H9 (cell line): ENCODE results near the gene VEGFC. TPM values are rescaled to one million over a fixed set of nuclear protein-coding genes. Genes with fewer than 3 reads are reported as not detected.

Experiments
- DNase-seq: peaks from one replicate; pipeline ENCODE4 v3.0.0-alpha.2; 2017
- H2AFZ ChIP-seq: one replicate; pipeline ENCODE4 v1.6.1; 2013; ENCODE audit warnings: mild to moderate bottlenecking, low read length, control low read depth, moderate library complexity
- H2AK5ac ChIP-seq: 2 replicates; pipeline ENCODE4 v1.6.1; 2013; ENCODE audit warnings: low read length, control low read depth, mixed read lengths; ENCODE audit not compliant: insufficient read length
- H2BK120ac ChIP-seq: one replicate; pipeline ENCODE4 v1.6.1; 2013; ENCODE audit warnings: low read depth, mild to moderate bottlenecking, low read length, control low read depth, inconsistent platforms; ENCODE audit not compliant: poor library complexity, severe bottlenecking
- H2BK12ac ChIP-seq: 2 replicates; pipeline ENCODE4 v1.6.1; 2013; ENCODE audit warnings: low read length, control low read depth, mixed read lengths, low read depth; ENCODE audit not compliant: insufficient read length
- H2BK15ac ChIP-seq: 2 replicates; pipeline ENCODE4 v1.6.1; 2013; ENCODE audit warnings: low read depth, low read length, control low read depth
- H2BK20ac ChIP-seq: one replicate; pipeline ENCODE4 v1.6.1; 2013; ENCODE audit warnings: low read depth, mild to moderate bottlenecking, low read length, control low read depth, inconsistent platforms; ENCODE audit not compliant: poor library complexity, severe bottlenecking
- H2BK5ac ChIP-seq: 2 replicates; pipeline ENCODE4 v1.6.1; 2013; ENCODE audit warnings: low read length, control low read depth, mixed read lengths; ENCODE audit not compliant: insufficient read length
- H3K14ac ChIP-seq: 2 replicates; pipeline ENCODE4 v1.6.1; 2013; ENCODE audit warnings: low read length, control low read depth; ENCODE audit not compliant: insufficient read depth
- H3K18ac ChIP-seq: 2 replicates; pipeline ENCODE4 v1.6.1; 2013; ENCODE audit warnings: low read depth, mild to moderate bottlenecking, mixed read lengths, low read length, control low read depth; ENCODE audit not compliant: insufficient read length
- H3K23ac ChIP-seq: 2 replicates; pipeline ENCODE4 v1.6.1; 2013; ENCODE audit warnings: low read length, control low read depth, mixed read lengths, low read depth; ENCODE audit not compliant: insufficient read length
- H3K23me2 ChIP-seq: 2 replicates; pipeline ENCODE4 v1.6.1; 2013; ENCODE audit warnings: low read depth, mild to moderate bottlenecking, mixed read lengths, low read length, control low read depth; ENCODE audit not compliant: insufficient read length, poor library complexity, severe bottlenecking
- H3K27ac ChIP-seq: 2 replicates; pipeline ENCODE4 v1.5.1; 2013; ENCODE audit warnings: low read length, control low read depth, mixed read lengths, low read depth; ENCODE audit not compliant: insufficient read length
- H3K27me3 ChIP-seq: 2 replicates; pipeline ENCODE4 v1.6.1; 2013; ENCODE audit warnings: low read length, control low read depth, inconsistent platforms; ENCODE audit not compliant: insufficient read depth
- H3K4ac ChIP-seq: 2 replicates; pipeline ENCODE4 v1.6.1; 2013; ENCODE audit warnings: low read depth, mild to moderate bottlenecking, control low read depth, inconsistent platforms, low read length, moderate library complexity
- H3K4me1 ChIP-seq: 2 replicates; pipeline ENCODE4 v1.6.1; 2013; ENCODE audit warnings: low read length, control low read depth, inconsistent platforms; ENCODE audit not compliant: insufficient read depth
- H3K4me2 ChIP-seq: 2 replicates; pipeline ENCODE4 v1.6.1; 2013; ENCODE audit warnings: low read length, control low read depth, mixed read lengths; ENCODE audit not compliant: insufficient read length, insufficient read depth
- H3K56ac ChIP-seq: 2 replicates; pipeline ENCODE4 v1.6.1; 2013; ENCODE audit warnings: low read depth, mild to moderate bottlenecking, mixed read lengths, low read length, control low read depth; ENCODE audit not compliant: insufficient read length
- H3K79me1 ChIP-seq: 2 replicates; pipeline ENCODE4 v1.6.1; 2013; ENCODE audit warnings: low read depth, mild to moderate bottlenecking, moderate library complexity, low read length, control low read depth, inconsistent platforms; ENCODE audit not compliant: insufficient read depth, poor library complexity, severe bottlenecking
- H3K79me2 ChIP-seq: 2 replicates; pipeline ENCODE4 v1.6.1; 2013; ENCODE audit warnings: low read length, control low read depth, inconsistent platforms; ENCODE audit not compliant: insufficient read depth
- H3K9ac ChIP-seq: 2 replicates; pipeline ENCODE4 v1.6.1; 2013; ENCODE audit warnings: low read length, control low read depth, mixed read lengths; ENCODE audit not compliant: insufficient read length; ENCODE audit errors: extremely low read depth
- H3K9me3 ChIP-seq: one replicate; pipeline ENCODE4 v1.6.1; 2013; ENCODE audit warnings: low read depth, low read length, inconsistent platforms; ENCODE audit not compliant: control insufficient read depth
- H3T11ph ChIP-seq: one replicate; pipeline ENCODE4 v1.6.1; 2013; ENCODE audit warnings: mild to moderate bottlenecking, low read length, control low read depth, inconsistent platforms
- H4K20me1 ChIP-seq: one replicate; pipeline ENCODE4 v1.6.1; 2013; ENCODE audit not compliant: control insufficient read depth, insufficient read length, insufficient read depth
- H4K5ac ChIP-seq: 2 replicates; pipeline ENCODE4 v1.6.1; 2013; ENCODE audit warnings: low read depth, mild to moderate bottlenecking, mixed read lengths, low read length, control low read depth; ENCODE audit not compliant: insufficient read length
- H4K8ac ChIP-seq: replicated peaks from 2 replicates; pipeline ENCODE4 v1.6.1; 2013; ENCODE audit warnings: low read length, control low read depth, mixed read lengths, low read depth; ENCODE audit not compliant: insufficient read length
- H4K91ac ChIP-seq: 2 replicates; pipeline ENCODE4 v1.6.1; 2013; ENCODE audit warnings: low read depth, mild to moderate bottlenecking, moderate library complexity, mixed read lengths, low read length, control low read depth; ENCODE audit not compliant: insufficient read length
- H3K27ac Mint-ChIP-seq, 3 experiments: 2 replicates in 2 of 3; 3 replicates in 1 of 3; pipeline ENCODE4 v1.8.0; 2020 to 2021; ENCODE audit warnings: mixed read lengths in 3 of 3, mild to moderate bottlenecking in 1 of 3, moderate library complexity in 1 of 3
- H3K27me3 Mint-ChIP-seq: 2 replicates; pipeline ENCODE4 v1.8.0; 2021; ENCODE audit warnings: low read depth, mild to moderate bottlenecking, moderate library complexity, mixed read lengths
- H3K36me3 Mint-ChIP-seq, 3 experiments: 2 replicates in 2 of 3; 3 replicates in 1 of 3; pipeline ENCODE4 v1.8.0; 2020 to 2021; ENCODE audit warnings: low read depth in 3 of 3, mixed read lengths in 3 of 3; ENCODE audit not compliant: insufficient read depth in 1 of 3
- H3K4me1 Mint-ChIP-seq, 2 experiments: 2 replicates each; pipeline ENCODE4 v1.8.0; 2020; ENCODE audit warnings: mixed read lengths in 2 of 2
- H3K4me3 Mint-ChIP-seq, 2 experiments: 2 replicates in 1 of 2; 3 replicates in 1 of 2; pipeline ENCODE4 v1.8.0; 2020 to 2021; ENCODE audit warnings: mild to moderate bottlenecking in 2 of 2, mixed read lengths in 2 of 2, moderate library complexity in 1 of 2
- H3K9me3 Mint-ChIP-seq, 2 experiments: 2 replicates in 1 of 2; 3 replicates in 1 of 2; pipeline ENCODE4 v1.8.0; 2020; ENCODE audit warnings: mild to moderate bottlenecking in 2 of 2, mixed read lengths in 2 of 2, moderate library complexity in 1 of 2
- WGBS: extraction: QIAGEN DNeasy Blood & Tissue Kit; methylation state at CpG from one replicate; pipeline ENCODE4 v1.1.7; 2013; ENCODE audit warnings: missing lambda C conversion rate, low lambda C conversion rate, mixed read lengths; ENCODE audit not compliant: insufficient read length; ENCODE audit errors: extremely low coverage; 5-methylcytosine and 5-hydroxymethylcytosine counted together
- total RNA-seq: library from RNA; stranded (reverse); gene quantifications from 2 replicates; pipeline ENCODE4 v1.2.1, GENCODE V29; 2021
- TF ChIP-seq, protein P1 (sequence below): fragments of 200-600 bp; sonication (generic); conservative IDR thresholded peaks from 3 replicates; pipeline ENCODE4 v1.8.0; 2021; ENCODE audit warnings: antibody characterized with exemption, mild to moderate bottlenecking

Gene VEGFC
- total RNA-seq, 1 experiment from 2014 or later, result 0.46 TPM

DNA sequence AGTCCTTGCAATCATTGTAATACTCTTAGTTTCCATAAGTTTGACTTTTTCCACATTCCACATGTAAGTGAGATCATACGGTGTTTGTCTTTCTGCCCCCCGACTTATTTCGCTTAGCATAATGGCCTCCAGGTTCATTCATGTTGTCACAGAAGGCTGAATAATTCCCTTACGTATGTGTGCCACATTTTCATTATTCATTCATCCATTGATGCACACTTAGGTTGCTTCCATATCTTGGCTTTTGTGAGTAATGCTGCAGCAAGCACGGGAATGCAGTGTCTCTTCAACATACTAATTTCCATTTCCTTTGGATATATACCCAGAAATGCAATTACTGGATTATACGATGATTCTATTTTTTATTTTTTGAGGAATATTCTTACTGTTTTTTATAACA lies 22.0 kb upstream of the VEGFC start:
- Histone ChIP-seq H4K91ac (no peak overlapping the region), H3K9me3 (no peaks in the 10 kb centered on the region), H3K79me2 (no peaks in the 10 kb centered on the region), H3K4ac (no peak overlapping the region), H3K9ac (no peak overlapping the region), H2BK15ac (no peak overlapping the region), H2BK120ac (no peak overlapping the region), H3K23ac (no peak overlapping the region), H3K4me1 (no peaks in the 10 kb centered on the region), H3K79me1 (no peaks in the 10 kb centered on the region), H3T11ph (no peak overlapping the region), H2BK20ac (no peak overlapping the region), H3K27ac (no peak overlapping the region), H2AK5ac (no peak overlapping the region), H3K18ac (no peak overlapping the region), H2BK5ac (no peak overlapping the region), H3K56ac (no peak overlapping the region), H4K20me1 (no peaks in the 10 kb centered on the region), H3K14ac (no peak overlapping the region), H2AFZ (no peak overlapping the region), H3K23me2 (no peaks in the 10 kb centered on the region), H2BK12ac (no peak overlapping the region), H4K5ac (no peak overlapping the region), H4K8ac (no peak overlapping the region), H3K27me3 (no peaks in the 10 kb centered on the region), H3K4me2 (no peak overlapping the region)
- no peak overlapping the region for H3K27ac Mint-ChIP-seq
- no peak for DNase-seq
- H3K36me3 Mint-ChIP-seq, result no peaks in the 10 kb centered on the region
- TF ChIP-seq, protein P1, sequence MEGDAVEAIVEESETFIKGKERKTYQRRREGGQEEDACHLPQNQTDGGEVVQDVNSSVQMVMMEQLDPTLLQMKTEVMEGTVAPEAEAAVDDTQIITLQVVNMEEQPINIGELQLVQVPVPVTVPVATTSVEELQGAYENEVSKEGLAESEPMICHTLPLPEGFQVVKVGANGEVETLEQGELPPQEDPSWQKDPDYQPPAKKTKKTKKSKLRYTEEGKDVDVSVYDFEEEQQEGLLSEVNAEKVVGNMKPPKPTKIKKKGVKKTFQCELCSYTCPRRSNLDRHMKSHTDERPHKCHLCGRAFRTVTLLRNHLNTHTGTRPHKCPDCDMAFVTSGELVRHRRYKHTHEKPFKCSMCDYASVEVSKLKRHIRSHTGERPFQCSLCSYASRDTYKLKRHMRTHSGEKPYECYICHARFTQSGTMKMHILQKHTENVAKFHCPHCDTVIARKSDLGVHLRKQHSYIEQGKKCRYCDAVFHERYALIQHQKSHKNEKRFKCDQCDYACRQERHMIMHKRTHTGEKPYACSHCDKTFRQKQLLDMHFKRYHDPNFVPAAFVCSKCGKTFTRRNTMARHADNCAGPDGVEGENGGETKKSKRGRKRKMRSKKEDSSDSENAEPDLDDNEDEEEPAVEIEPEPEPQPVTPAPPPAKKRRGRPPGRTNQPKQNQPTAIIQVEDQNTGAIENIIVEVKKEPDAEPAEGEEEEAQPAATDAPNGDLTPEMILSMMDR, result no peak
- H3K27me3 Mint-ChIP-seq, result peaks cover under 1% of the 10 kb centered on the region; the same call in 1 of the 2 replicates
- no peak overlapping the region for H3K4me3 Mint-ChIP-seq
- H3K4me1 Mint-ChIP-seq, result no peaks in the 10 kb centered on the region
- H3K9me3 Mint-ChIP-seq, result no peaks in the 10 kb centered on the region
- WGBS, result no CpG with 5 or more reads among the region's 6 CpGs
